HCT116 (cell line): ENCODE data around the gene NEUROD1. TPM values are rescaled to one million over a fixed set of nuclear protein-coding genes. Genes with fewer than 3 reads are reported as not detected.

ENCODE experiments used
- ATAC-seq: fragments of 200-7000 bp; cut with Tn5 transposase; 2 replicates; pipeline ENCODE4 v1.9.1; 2020; ENCODE audit warnings: mild to moderate bottlenecking, moderate library complexity
- BruUV-seq: library from RNA; stranded (reverse); fragments of 400-500 nt; replicated peaks from 2 replicates; lab custom pipeline; 2021; lab: Mats Ljungman, UMichigan
- CTCF ChIA-PET: fragments of 300-600 bp; sonication (Branson Sonifier 250); formaldehyde crosslinking; loops from one replicate; lab custom pipeline; 2021; ENCODE audit warnings: antibody characterized with exemption; lab: Charles Lee
- POLR2A ChIA-PET: fragments of 300-600, 350-600 bp; sonication (Branson Sonifier 250); formaldehyde crosslinking; loops from one replicate; lab custom pipeline; 2021; ENCODE audit warnings: antibody characterized with exemption; lab: Charles Lee
- RAD21 ChIA-PET, 2 experiments: fragments of 300-600 bp; sonication (Branson Sonifier 250); formaldehyde crosslinking; loops; one replicate each; lab custom pipeline; 2023; ENCODE audit warnings: low total read pairs in 2 of 2; ENCODE audit not compliant: uncharacterized antibody in 2 of 2, unreplicated experiment in 2 of 2, low non-redundant PET in 1 of 2; lab: Charles Lee
- DNase-seq: peaks from one replicate; pipeline ENCODE4 v3.0.0-alpha.2; 2010; ENCODE audit warnings: low read depth, low spot score
- H2AFZ ChIP-seq: fragments of 200-600 bp; shearing (Covaris generic), sonication (generic); 2 replicates; pipeline ENCODE4 v1.6.1; 2017; ENCODE audit warnings: low read depth, mixed run types, mixed read lengths, antibody characterized with exemption, low read length; ENCODE audit not compliant: poor library complexity, severe bottlenecking
- H3K27ac ChIP-seq: 2 replicates; pipeline ENCODE4 v1.5.1; 2012; ENCODE audit warnings: low read depth, low read length
- H3K27me3 ChIP-seq: fragments of 200-600 bp; sonication (generic); 2 replicates; pipeline ENCODE4 v1.6.1; 2016; ENCODE audit warnings: mixed run types, low read length, mixed read lengths; ENCODE audit not compliant: insufficient read depth
- H3K36me3 ChIP-seq, 2 experiments: fragments of 200-500 bp in 1 of 2; fragments of 200-600 bp in 1 of 2; sonication (Bioruptor generic) in 1 of 2; sonication (generic) in 1 of 2; 2 replicates each; pipeline versions ENCODE4 v1.5.1 to v1.6.1; 2014 to 2016; ENCODE audit warnings: low read length in 2 of 2, inconsistent platforms in 1 of 2, mixed read lengths in 1 of 2, mixed run types in 1 of 2; ENCODE audit not compliant: insufficient read depth in 2 of 2, control insufficient read depth in 1 of 2
- H3K4me1 ChIP-seq, 2 experiments: fragments of 200-600 bp in 1 of 2; sonication (generic) in 1 of 2; 2 replicates each; pipeline versions ENCODE4 v1.5.1 to v1.6.1; 2012 to 2017; ENCODE audit warnings: low read length in 2 of 2, inconsistent platforms in 1 of 2, mild to moderate bottlenecking in 1 of 2, mixed read lengths in 1 of 2, mixed run types in 1 of 2, moderate library complexity in 1 of 2; ENCODE audit not compliant: insufficient read depth in 2 of 2, control insufficient read depth in 1 of 2
- H3K4me2 ChIP-seq: fragments of 200-600 bp; sonication (generic); 2 replicates; pipeline ENCODE4 v1.6.1; 2017; ENCODE audit warnings: mixed run types, low read length, mixed read lengths
- H3K4me3 ChIP-seq, 2 experiments: fragments of 200-600 bp in 1 of 2; sonication (generic) in 1 of 2; replicated peaks in 1 of 2; 2 replicates each; pipeline ENCODE4 v1.5.1; 2011 to 2016; ENCODE audit warnings: low read length in 2 of 2, control low read depth in 1 of 2, low read depth in 1 of 2, mild to moderate bottlenecking in 1 of 2, mixed read lengths in 1 of 2, mixed run types in 1 of 2
- H3K79me2 ChIP-seq: fragments of 200-600 bp; sonication (generic); 2 replicates; pipeline ENCODE4 v1.6.1; 2017; ENCODE audit warnings: mild to moderate bottlenecking, mixed run types, low read length, moderate library complexity, mixed read lengths; ENCODE audit not compliant: insufficient read depth
- H3K9ac ChIP-seq: fragments of 200-600 bp; sonication (generic); 2 replicates; pipeline ENCODE4 v1.6.1; 2016; ENCODE audit warnings: low read length, mixed read lengths
- H3K9me2 ChIP-seq: fragments of 200-600 bp; sonication (generic), shearing (Covaris generic); 2 replicates; pipeline ENCODE4 v1.6.1; 2017; ENCODE audit warnings: mixed run types, mild to moderate bottlenecking, moderate library complexity; ENCODE audit not compliant: insufficient read depth
- H3K9me3 ChIP-seq, 2 experiments: fragments of 200-500 bp in 1 of 2; fragments of 200-600 bp in 1 of 2; sonication (Bioruptor generic) in 1 of 2; sonication (generic) in 1 of 2; 2 replicates each; pipeline ENCODE4 v1.6.1; 2014 to 2017; ENCODE audit warnings: low read length in 2 of 2, mixed read lengths in 2 of 2, inconsistent platforms in 1 of 2, low read depth in 1 of 2, mild to moderate bottlenecking in 1 of 2, mixed run types in 1 of 2, moderate library complexity in 1 of 2; ENCODE audit not compliant: control insufficient read depth in 1 of 2, insufficient read depth in 1 of 2
- H4K20me1 ChIP-seq: fragments of 200-600 bp; sonication (generic), shearing (Covaris generic); 2 replicates; pipeline ENCODE4 v1.6.1; 2017; ENCODE audit warnings: mixed run types, mild to moderate bottlenecking, moderate library complexity; ENCODE audit not compliant: insufficient read depth
- ATF3 ChIP-seq: IDR thresholded peaks from 2 replicates; pipeline ENCODE4 v1.6.1; 2012
- EGR1 ChIP-seq: IDR thresholded peaks from 2 replicates; pipeline ENCODE4 v1.6.1; 2012; ENCODE audit warnings: low read depth
- ELF1 ChIP-seq: IDR thresholded peaks from 2 replicates; pipeline ENCODE4 v1.6.1; 2012; ENCODE audit warnings: low read depth, borderline replicate concordance
- POLR2AphosphoS5 ChIP-seq: IDR thresholded peaks from 2 replicates; pipeline ENCODE4 v1.6.1; 2011; ENCODE audit warnings: mild to moderate bottlenecking, low read depth, low read length, moderate library complexity
- REST ChIP-seq: IDR thresholded peaks from 2 replicates; pipeline ENCODE4 v1.6.1; 2012; ENCODE audit warnings: low read depth
- ZNF274 ChIP-seq: fragments of 200-500 bp; sonication (Bioruptor generic); IDR thresholded peaks from 2 replicates; pipeline ENCODE4 v1.6.1; 2014; ENCODE audit warnings: mild to moderate bottlenecking, low read depth, low read length, inconsistent platforms
- intact Hi-C: fragments of 100-400 bp; cut with micrococcal nuclease; formaldehyde crosslinking; loops from 2 replicates; pipeline ENCODE4 v1.10.0; 2022
- total RNA-seq: library from RNA; stranded (reverse); gene quantifications from one replicate; pipeline ENCODE4 v1.2.1, GENCODE V29; 2021; ENCODE audit not compliant: unreplicated experiment

Gene NEUROD1
- total RNA-seq, 1 experiment from 2014 or later = not detected

- CTCF ChIA-PET = no interaction called here
- BruUV-seq = no TSS peak
- Histone ChIP-seq H3K79me2 (no peaks in the 10 kb centered on the region), H3K4me1 (peaks cover 0 to 10% of the 10 kb centered on the region in 2 experiments; a peak in 2 of 4 replicates), H3K9me2 (no peaks in the 10 kb centered on the region), H3K9me3 (no peaks in the 10 kb centered on the region), H3K4me2 (no peak overlapping the region), H3K4me3 (no peak overlapping the region), H4K20me1 (no peaks in the 10 kb centered on the region), H3K27ac (no peak overlapping the region), H3K36me3 (no peaks in the 10 kb centered on the region), H3K9ac (no peak overlapping the region), H2AFZ (no peak overlapping the region), H3K27me3 (peaks cover 14% of the 10 kb centered on the region; the same call in 1 of the 2 replicates)
- TF ChIP-seq ELF1 = no peak
- TF ChIP-seq ZNF274 = no peak
- no peak for TF ChIP-seq ATF3
- TF ChIP-seq POLR2AphosphoS5 = no peak
- no peak for TF ChIP-seq EGR1
- no peak for TF ChIP-seq REST
- ATAC-seq = no peak
- RAD21 ChIA-PET = no interaction called here
- POLR2A ChIA-PET = no interaction called here
- no peak for DNase-seq
- intact Hi-C loops = no loop called here
Measured at GRCh38 chr2:181679544-181679979, 755 bp downstream of the NEUROD1 start.
